HG03139 (cell line): ENCODE data around the gene ANKRD42.
"Not testable (repeated sequence)": the region's sequence is repeated elsewhere in the genome, so short reads cannot be mapped to it uniquely, and the experiment has no call there.

ENCODE experiments used
- ATAC-seq: cut with Tn5 transposase; IDR thresholded peaks from one replicate; pipeline ENCODE4 v1.9.1; 2021; ENCODE audit not compliant: unreplicated experiment

The ANKRD42 gene

DNA sequence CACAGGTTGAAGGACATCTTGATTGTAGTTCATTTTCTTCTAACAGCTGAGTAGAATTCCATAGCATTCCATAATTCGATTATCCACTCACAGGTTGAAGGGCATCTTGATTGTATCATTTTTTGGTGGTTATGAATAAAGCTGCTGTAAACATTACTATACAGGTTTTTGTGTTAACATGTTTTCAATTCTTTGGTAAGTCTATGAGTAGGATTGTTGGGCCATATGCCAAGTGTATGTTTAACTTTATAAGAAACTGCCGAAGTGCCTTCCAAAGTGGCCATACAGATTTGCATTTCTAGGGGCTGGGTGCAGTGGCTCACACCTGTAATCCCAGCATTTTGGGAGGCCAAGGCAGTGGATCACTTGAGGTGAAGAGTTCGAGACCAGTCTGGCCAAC, 44.6 kb downstream of the ANKRD42 start:
- ATAC-seq = no peak

DNA sequence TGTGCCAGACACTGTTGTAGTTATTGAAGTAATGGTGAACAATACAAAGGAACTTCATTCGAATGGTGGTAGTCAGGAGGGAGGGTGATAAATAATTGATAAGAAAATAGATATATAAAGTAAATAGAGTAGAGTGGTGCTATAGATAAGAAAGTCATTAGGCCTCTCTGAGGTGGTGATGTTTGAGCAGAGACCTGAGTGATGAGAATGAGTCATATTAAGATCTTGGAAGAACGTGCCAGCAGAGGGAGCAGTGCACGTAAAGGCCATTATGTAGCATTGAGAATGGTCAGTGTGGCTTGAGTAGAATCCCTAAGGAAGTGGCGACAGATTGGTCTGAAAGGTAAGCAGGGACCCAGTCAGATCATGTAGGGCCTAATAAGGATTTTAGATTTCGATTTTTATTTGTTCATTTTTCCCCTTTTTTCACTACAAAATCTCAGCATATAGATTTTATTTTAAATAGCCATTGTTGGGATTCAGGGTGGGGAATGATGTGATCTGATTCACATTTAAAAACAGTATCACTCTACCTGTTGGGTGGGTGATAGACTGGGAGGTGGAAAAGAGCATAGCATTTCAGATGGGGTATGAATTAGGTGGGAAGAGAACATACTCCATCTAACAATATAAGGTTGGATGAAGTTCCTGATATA, 47.9 kb downstream of the ANKRD42 start:
- peak; percentile 82 for ATAC-seq

DNA sequence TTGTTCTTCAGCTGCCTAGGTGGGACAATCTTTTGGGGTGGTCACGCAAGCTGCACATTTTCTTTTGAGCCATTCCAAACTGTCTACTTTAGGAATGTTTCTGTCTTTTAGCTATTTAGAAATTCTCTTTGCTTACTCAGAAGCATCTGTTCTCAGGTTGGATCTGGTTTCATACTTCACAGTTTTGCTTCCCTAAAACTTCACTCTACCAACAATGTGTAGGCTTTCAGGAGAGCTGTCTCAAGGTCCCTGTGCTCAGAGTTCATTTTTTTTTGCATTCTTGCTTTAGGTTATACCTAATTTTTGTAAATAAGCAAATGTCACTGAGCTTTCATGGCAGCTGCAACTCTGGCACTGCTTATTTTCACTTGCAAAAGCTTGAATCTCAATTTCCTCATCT, 55.9 kb downstream of the ANKRD42 start:
- ATAC-seq = no peak

DNA sequence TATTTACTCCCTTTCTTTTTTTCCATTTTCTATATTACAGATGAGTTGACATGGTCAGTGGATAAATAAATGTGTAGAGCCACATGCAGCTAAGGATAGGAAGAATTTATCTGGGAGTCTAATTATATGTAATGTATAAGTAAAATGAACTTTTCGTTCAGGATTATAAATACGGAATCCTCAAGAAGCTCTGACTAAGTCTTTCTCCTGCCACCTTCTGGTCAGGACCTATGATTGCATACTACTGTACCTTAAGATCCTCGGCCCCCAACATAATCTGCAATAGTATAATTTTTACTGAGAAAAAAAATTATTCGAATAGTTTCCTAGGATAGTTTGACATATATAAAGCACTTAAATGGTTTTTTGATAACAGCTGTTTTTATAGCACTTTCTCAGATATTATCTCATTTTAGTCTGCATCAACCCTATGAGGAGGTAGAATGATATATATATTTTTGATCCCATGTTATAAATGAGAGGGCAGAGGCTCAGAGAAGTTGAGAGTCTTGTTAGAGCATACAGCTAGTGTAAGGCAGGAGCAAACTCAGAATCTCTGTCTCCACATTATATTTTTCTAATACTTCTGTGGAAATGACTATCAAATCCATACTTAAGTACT, 56.6 kb downstream of the ANKRD42 start:
- ATAC-seq = peak; percentile 79

DNA sequence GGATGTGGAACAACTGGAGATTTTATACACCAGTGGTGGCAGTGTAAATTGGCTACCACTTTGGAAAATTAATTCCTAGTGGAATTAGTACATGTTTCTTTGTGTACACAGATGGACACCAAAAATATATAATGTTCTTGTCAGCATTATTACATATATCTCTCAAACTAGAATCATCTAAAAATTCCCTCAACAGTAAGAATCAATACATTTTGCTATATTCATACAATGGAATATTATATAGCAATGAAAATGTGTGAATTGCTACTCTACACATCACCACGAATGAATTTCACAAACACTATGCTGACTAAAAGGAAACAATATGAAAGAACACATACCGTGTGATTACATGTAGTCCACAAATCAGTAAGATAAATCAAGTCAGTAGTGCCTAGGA, 58.8 kb downstream of the ANKRD42 start:
- no peak for ATAC-seq

DNA sequence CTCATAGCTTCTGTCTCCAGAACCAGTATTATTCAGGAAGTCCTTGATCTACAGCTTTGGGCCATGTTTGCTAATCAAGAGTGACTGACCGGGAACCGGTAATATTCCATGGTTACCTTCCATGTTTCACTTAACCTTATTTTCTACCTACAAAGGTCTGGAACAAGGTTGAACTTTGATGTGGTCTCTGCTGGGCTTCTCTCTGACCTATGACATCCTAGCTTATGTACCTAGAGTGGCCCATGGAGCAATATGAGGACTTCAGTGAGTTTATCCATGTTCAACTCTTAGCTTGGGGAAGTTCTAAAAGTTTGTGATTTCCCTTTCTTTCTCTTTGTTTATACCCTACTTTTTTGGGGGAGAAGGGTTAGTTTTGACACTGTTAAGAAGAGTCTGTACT, 59.4 kb downstream of the ANKRD42 start:
- ATAC-seq = no peak

DNA sequence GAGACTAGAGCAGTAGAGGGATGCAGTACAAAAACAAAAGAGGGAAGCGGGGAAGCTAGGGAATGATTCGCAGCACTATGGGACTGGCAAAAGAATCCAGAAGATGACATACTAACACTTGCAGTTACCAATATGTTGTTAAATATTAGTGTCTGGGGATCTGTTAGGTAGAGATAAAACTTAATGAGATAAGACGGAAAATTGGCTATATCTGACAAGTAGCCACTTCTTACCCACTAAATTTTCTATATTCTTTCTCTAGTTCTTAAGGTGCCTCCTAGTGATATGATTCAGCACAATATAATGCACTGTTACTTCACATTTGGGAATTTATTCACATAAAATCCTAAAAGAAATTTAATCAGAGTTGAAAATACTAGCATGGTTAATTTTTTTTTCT, 61.9 kb downstream of the ANKRD42 start:
- ATAC-seq = no peak

DNA sequence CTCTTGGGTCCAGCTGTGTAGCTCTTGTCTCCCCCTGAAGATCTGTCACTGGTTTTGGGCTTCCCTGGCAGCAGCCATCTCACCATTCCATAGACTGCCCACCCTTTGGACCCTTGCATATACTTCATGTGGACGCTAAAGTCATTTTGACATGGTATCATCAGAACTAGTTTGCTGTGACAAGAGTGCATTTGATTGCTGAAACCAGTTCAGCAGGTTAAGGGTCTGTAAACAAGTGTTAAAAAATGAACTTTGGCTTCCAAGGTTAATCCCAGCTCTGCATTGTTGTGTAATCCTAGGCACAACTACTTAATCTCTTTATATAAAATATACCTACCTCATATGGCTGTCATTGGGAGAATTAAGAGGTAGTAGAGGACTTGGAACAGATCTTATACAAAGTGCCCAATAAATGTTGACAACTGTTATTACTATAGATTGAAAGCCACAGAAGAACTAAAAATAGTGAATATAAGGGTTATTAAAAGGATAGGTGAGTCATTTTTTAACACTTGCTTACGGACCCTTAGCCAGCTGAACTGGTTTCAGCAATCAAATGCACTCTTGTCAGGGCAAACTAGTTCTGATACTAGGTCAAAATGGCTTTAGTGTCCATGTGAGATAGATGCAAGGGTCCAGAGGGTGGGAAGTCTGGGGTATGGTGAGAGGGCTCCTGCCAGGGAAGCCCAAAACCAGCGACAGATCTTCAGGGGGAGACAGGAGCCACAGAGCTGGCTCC, 63.3 kb downstream of the ANKRD42 start:
- no peak for ATAC-seq

DNA sequence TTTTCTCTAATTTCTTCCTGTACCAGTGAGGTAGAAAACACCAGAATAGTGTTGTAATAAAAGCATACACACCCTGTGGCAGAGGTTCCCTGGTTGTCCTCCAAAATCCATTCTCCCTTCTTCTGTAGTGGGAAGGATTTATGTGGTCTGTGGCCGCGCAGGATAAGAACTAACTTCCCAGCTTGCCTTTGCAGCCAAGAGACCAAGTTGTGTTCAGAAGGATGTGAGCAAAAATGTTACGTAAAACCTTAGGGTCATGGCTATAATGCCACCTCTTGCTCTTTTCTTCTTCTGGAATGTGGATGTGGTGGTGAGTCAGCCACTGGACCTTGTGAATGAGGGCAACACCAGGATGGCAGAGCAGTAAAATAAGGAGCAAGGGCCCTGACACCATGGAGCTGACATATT, 64.3 kb downstream of the ANKRD42 start:
- no peak for ATAC-seq

DNA sequence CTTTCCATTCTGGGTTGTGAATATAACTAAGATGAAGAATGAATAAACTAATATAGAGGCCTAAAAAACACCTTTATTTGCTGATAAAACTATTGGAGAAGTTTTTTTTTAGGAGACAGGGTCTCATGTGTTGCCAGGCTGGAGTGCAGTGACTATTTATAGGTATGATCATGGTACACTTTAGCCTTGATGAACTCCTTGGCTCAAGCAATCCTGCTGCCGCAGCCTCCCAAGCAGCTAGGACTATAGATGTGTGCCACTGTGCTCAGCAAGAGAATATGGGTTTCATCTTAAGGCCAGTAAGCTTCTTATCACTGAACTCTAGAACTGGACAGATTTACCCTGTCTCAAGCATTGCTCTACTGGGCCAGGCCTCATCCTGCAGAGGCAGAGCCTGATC, 66.0 kb downstream of the ANKRD42 start:
- no peak for ATAC-seq

DNA sequence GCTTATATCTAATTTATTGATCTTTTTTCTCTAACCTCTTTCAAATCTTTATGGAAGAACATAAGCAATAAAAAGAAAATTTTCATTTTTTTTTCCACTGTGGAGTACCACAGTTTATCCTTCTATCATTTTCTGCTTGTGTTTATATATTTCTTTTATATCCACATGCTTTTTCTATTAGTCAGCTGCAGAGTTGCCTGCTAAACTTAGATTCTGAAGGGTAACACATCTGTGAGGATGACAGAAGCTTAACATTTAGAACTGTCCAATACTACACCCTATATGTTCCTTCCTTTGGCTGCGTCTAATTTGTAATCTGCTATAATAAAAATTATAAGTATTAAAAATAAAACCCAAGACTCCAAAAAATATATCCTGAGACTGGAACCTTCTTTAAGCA, 71.8 kb downstream of the ANKRD42 start:
- no peak for ATAC-seq

DNA sequence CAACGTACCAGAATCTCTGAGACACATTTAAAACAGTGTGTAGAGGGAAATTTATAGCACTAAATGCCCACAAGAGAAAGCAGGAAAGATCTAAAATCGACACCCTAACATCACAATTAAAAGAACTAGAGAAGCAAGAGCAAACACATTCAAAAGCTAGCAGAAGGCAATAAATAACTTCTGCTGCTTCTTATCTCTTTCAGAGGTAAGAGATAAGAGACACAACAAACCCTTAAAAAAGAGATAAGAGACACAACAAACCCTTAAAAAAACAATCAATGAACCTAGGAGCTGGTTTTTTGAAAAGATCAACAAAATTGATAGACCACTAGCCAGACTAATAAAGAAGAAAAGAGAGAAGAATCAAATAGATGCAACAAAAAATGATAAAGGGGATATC, 75.6 kb downstream of the ANKRD42 start:
- ATAC-seq = not testable (repeated sequence)

DNA sequence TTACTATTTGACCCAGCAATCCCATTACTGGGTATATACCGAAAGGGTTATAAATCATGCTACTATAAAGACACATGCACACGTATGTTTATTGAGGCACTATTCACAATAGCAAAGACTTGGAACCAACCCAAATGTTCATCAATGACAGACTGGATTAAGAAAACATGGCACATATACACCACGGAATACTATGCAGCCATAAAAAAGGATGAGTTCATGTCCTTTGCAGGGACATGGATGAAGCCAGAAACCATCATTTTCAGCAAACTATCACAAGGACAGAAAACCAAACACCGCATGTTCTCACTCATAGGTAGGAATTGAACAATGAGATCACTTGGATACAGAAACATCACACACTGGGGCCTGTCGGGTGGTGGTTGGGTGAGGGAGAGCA, 78.2 kb downstream of the ANKRD42 start:
- ATAC-seq = not testable (repeated sequence)

DNA sequence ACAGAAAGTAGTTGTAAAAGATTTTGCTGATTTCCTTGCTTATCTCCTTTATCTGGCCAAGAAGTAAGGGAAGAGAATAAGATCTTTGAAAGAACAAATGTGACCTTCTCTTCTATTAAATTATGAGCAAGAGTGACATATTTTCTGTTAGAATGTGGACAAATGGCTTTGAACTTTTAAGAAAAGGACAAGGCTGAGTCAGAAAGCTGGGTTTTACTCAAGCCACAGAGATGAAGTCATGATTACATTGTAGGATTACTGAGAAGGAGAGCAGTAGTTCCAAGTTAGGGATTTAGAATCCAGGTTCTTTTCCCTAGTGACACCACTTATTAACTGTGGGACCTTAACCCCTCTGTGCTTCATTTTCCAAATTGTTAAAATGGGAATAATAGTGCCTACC, 79.1 kb downstream of the ANKRD42 start:
- no peak for ATAC-seq

DNA sequence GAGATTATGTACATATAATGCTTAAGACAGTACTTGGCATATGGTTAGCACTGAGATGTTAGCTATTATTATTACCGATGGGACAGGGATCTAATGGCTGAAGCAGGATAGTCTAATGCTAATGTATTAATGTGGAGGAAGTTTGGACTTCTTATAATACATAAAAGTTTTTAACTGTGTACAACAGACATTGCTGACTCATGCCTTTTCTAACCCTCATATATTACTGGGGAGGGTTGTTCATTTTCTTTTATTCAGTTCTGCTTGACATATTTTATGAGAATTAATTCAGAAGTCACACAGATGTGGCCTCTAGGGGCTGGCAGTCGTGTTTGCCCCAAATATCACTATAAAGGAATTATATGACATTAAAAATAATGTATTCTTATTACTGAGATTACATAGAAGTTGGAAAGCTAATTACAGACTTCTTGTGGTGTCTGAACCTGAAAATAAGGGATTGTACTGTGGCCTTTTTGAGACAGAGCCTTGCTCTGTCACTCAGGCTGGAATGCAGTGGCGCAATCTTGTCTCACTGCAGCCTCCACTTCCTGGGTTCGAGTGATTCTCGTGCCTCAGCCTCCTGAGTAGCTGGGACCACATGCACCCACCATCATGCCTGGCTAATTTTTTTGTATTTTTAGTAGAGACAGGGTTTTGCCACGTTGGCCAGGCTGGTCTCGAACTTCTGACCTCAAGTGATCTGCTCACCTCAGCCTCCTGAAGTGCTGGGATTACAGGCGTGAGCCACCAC, 82.6 kb downstream of the ANKRD42 start:
- no peak for ATAC-seq

DNA sequence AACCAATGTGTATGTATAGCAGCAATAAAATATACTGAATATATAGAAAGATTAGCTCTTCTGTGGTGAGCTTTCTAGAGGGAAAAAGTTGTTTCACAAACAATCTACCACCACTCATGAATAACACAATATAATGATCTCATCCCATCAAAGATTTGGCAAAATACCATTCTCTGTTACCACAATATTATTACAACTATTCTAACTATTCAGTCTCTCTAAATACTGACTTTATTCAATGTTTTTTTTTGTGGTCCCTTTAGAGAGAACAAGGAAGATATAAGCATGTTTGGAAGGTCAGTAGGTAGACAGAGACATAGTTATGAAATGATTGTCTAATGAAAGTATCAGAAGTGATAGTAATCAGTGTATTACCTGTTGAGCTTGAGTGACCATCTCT, 84.8 kb downstream of the ANKRD42 start:
- no peak for ATAC-seq

DNA sequence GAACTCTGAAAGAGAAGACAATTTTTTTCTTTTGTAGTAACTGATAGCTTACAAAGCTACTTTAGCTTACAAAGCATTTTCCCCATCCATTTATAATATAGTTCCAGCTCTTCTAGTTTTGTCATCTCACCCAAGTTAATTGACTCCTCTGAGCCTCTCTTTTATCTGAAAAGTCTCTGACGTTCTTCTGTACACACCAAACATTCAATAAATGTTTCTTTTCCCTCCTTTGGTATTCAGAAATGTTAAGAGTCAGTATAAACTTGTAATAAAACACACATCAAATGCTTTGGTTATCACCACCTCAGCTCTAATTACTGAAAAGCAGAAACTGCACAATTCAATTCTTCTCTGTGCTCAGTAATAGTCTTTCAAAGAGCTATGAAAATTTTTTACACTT, 86.7 kb downstream of the ANKRD42 start:
- ATAC-seq = no peak

DNA sequence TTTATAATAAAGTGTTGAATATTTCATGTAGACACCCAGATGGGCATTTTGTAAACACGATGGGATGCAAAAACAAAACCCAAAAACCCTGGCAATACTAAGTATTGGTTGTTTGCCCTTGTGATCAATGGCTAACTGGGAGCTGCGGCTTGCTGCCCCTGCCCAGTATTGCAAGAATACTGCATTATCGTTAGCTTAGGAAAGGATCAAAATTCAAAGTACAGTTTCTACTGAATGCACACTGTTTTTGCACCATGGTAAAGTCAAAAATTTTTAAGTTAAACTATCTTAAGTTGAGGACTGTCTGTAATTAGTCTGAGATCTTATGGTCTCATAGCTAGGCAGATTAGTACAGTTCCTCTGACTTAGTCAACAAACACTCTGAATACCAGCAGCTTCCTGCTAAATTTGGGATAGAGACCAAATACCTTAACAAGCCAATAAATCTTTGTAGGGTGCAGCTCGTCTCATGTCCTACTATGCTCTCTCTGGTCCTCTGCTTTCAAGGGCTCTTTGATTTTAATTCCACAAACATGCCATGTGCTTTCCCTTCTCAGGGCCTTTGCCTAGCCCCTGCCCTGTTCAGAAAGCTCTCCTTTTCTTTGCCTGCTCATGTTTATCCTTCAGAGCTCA, 88.7 kb downstream of the ANKRD42 start:
- ATAC-seq = no peak

DNA sequence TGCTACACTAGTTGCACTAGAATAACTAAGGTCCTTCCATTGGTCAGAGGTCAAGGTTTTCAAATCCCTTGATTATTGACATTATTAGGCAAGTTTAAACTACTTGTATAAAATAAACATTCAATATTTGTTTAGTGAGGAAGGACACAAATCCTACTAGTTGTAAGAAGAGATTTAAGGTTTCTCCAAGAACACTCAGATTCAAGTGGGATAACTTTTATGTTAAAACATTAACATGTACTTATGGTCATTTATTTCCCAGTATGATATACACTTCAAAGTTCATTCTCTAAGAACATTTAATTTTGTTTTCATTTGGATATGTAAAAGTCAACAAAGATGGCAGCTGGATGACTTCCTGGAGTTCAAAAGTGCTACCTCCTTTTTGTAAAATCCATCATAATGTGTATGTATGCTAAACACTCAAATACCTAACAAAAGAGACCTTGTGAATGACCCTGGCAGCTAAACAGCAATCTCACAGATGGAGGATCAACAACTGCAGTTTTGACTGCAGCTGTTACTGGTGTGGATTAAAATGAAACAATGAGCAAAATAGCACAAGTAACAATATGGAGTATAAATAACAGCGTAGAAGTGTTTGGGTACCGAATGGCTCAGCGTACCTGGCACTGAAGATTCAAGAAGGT, 91.1 kb downstream of the ANKRD42 start:
- ATAC-seq = no peak

DNA sequence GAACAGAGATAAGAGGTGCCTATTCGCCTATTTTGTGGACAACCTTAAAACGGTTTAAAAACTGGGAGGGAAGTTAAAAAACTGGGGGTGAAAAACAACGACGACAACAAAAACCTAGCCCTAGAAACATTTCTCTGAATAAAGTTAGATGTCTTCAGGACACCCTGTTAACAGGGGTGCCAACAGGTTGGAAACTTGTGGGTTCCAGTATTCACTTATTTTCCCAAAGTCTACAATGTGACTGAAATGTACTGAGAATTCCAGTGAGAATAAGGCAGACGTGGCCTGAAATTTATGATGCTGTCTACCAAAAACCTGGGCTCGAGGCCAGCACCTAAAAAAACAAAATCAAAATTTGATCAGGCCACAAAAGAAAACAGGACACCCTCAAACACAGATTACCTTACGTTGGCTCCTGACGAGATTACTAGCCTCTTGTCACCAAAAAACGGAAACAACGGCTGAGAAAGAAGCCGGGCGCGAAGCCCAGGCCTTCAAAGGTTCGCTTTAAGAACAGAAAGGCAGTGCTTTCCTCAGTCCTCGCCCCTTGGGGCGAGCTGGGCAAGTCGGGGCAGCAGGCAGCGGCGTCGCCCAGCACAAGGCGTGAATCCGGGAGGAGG, 91.7 kb downstream of the ANKRD42 start:
- ATAC-seq = peak; percentile 32
